GM20431 (cell line): Measurements from ENCODE around the gene GMPR.
"Not testable (repeated sequence)": the region's sequence is repeated elsewhere in the genome, so short reads cannot be mapped to it uniquely, and the experiment has no call there.

ENCODE experiments used
- in situ Hi-C: fragments of 300-500 bp; cut with MseI, MboI; formaldehyde crosslinking; loops from one replicate; pipeline ENCODE4 v1.15.0; 2020; ENCODE audit warnings: low sequenced_read_pairs; ENCODE audit not compliant: unreplicated experiment

The GMPR gene

GRCh38 chr6:16224409-16224808, 14.0 kb upstream of the GMPR start:
- in situ Hi-C loops: no loop called here

GRCh38 chr6:16225062-16225731, 13.2 kb upstream of the GMPR start:
- in situ Hi-C loops: not testable (repeated sequence)

GRCh38 chr6:16226117-16227047, 12.0 kb upstream of the GMPR start:
- in situ Hi-C loops: not testable (repeated sequence)

DNA sequence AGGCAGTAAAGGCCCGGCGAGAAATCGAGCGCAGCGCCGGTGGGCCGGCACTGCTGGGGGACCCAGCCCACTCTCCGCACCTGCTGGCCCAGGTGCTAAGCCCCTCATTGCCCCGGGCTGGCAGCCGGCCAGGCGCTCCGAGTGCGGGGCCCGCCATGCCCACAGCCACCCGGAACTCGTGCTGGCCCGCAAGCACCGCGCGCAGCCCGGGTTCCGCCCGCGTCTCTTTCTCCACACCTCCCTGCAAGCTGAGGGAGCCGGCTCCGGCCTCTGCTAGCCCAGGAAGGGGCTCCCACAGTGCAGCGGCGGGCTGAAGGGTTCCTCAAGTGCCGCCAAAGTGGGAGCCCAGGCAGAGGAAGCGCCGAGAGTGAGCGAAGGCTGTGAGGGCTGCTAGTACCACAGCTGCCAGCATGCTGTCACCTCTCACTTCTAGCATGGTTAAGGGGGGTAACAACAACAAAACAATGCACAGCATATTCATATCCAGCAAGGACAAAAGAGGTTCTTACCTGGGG, 11.3 kb upstream of the GMPR start:
- in situ Hi-C loops: no loop called here

- in situ Hi-C loops: no loop called here
These were observed 10.8 kb upstream of the GMPR start for GRCh38 chr6:16227605-16228004.

DNA sequence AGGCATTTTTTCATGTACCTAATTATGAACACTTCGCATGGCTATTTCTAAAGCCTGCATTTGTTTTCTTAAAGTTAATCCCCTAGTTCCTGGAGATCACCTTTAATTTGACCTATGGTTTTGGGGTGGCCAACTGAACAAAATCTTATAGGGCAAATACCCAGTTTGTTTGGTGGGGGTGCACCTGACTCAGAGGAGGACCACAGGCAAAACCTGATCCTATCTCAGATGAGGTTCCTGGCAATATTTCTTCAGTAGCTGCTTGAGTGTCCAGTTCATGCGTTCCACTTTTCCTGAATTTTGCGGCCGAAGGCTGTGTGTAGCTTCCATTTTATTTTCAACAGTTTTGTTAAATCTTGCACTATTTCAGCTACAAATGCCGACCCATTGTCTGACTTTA, 10.3 kb upstream of the GMPR start:
- in situ Hi-C loops: no loop called here

GRCh38 chr6:16228709-16229665, 9.4 kb upstream of the GMPR start:
- in situ Hi-C loops: no loop called here

- in situ Hi-C loops: no loop called here
These were observed 8.7 kb upstream of the GMPR start for GRCh38 chr6:16229700-16230099.

- in situ Hi-C loops: no loop called here
These were observed 7.4 kb upstream of the GMPR start for GRCh38 chr6:16230953-16231352.

DNA sequence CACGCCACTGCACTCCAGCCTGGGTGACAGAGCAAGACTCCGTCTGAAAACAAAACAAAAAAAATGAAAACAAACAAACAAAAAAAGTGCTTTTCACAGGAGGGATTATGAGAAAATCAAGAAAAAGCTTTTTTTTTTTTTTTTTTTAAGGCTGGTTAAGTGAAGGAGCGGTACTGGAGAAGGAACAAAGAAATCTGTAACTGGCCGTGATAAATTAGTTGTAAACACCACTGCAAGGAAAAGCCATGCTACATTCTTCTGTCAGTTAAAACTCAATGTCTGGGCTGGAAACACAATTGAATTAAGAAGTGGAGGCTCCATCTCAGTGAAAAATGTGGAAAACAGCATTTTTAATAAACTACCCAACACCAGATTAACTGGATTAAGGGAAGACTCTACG, 6.3 kb upstream of the GMPR start:
- in situ Hi-C loops: no loop called here

DNA sequence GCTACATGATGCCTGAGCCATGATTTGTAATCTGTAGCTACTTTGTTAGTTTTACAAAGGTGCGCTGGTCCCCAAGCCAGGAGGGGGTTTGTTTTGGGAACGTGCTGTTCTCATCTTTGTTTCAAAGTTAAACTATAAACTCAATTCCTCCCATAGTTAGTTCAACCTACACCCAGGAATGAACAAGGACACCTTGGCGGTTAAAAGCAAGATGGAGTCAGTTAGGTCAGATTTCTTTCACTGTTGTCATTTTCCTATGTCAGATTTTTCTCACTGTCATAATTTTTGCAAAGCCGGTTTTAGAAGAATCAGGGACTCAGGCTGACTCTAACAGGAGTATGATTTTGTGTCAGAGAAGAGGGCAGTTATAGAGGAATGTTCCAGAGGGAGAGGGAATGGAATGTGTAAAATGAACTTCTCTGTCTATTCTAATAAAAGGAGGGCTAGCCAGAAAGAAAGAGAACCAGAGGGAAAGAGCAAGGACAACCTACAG, 2.3 kb upstream of the GMPR start:
- in situ Hi-C loops: no loop called here

DNA sequence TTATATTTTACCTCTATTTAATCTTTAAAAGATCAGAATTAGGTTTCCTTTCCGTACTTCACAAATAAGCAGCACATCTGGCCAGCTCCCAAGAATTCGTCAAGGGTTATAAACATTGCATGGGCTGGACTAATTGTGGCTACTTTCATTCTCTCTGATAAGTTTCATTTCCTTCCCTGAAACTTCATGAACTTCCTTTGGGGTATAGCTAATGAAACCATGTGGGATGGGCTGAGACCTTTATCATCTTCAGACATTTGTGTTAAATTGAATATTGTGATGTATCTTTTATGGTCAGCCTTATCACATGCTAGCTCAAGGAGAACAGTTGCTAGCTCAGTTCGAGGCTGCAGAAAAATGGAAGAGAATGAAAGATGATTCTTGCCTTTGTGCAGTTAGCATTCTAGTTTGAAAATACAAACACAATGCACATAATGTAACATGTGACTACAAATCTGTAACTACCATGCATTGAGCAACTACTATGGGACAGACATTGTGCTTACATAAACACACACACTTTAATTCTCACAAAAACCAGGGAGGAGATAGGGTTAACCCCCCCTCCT, 1.7 kb upstream of the GMPR start:
- in situ Hi-C loops: no loop called here

- in situ Hi-C loops: no loop called here
These were observed 1.1 kb upstream of the GMPR start for GRCh38 chr6:16237242-16237641.

DNA sequence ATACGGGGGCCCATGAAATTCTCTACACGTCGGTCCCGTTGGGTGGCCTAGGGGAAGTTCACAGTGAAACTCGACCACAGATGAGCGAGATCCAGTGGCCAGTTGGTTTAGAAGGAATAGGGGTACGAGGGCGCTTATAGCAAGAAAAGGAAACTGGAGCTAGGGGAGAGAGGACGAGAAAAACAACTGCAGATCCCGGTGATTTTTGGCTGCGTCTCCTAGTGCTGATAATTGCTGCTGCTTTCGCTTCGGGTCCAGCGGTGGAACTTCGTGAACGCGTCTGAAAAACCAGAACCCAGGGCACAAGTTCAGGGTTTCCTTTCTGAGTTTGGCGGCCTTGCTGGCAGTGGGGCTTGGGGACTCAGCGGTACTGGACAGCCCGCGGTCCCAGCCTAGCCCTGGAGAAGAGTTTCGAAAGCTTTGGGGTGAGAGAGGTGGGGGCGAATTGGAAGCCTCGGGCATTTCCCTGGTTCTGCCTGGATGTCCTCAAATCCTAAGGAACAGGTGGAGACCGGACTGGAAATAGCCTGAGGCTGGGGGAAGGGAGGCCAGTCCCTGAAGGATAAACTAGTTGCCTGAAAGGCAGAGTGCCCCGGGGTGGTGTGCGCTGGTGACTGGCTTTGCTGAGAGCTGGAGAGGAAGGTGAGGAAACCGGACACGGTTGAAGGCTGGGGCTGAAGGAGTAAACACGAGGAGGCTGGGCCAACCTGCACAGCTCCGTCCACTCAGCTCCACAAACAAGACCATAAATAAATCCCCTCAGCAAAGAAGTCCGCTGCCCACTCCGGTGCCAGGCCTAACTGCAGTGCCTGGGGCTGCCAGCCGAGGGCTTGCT, 793 bp downstream of the GMPR start:
- in situ Hi-C loops: no loop called here

- in situ Hi-C loops: no loop called here
These were observed 1.4 kb downstream of the GMPR start for GRCh38 chr6:16239798-16240123.

DNA sequence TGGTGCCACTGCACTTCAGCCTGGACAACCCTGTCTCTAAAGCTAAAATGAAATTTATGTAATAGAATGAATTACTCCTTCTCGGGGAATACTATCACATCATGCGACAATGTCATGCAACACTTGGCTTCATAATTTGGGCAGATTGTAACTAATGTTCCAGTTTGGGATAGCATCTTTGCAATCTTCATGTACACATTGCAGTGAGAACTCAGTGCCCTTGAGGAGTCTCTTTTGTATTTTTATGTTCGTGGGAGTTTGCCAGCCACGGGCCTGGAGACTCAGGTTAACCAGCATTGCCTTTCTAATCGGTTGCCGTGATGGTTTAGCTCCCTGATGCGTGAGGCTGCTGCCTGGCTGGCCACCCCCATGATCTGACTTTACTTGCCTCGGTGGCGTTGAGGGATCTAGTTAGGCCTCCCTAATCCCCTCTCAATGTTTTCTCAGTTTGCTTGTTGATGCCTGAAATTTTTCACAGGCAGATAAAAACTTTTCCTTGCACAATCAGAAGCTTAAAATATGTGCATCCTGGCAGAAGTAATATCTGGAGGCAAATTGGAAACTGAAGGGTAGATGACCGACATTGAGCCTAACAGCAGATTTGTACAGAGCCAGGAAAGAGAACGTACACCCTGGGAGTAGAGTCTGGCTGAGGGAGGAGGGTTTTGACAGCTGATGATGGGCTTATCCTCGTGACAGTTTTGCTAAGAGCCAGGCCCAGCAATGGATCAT, 2.4 kb downstream of the GMPR start:
- in situ Hi-C loops: no loop called here

DNA sequence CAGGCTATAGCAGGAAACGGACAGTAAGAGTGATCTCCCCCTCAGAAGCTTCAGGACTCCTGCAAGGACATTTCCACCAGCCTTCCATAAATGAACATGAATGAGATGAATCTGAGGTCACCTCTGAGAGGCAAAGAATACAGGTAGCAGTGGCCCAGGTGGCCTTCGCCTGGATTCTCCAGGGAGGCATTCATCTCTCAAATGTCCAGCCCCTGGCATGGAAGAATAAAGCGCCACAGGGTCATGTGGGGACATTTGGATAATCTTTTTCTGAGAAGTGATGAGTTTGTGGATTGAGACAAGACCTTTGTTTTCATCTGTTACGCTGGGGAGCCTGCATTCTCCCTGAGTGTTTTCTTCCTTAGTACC, 2.9 kb downstream of the GMPR start:
- in situ Hi-C loops: no loop called here

DNA sequence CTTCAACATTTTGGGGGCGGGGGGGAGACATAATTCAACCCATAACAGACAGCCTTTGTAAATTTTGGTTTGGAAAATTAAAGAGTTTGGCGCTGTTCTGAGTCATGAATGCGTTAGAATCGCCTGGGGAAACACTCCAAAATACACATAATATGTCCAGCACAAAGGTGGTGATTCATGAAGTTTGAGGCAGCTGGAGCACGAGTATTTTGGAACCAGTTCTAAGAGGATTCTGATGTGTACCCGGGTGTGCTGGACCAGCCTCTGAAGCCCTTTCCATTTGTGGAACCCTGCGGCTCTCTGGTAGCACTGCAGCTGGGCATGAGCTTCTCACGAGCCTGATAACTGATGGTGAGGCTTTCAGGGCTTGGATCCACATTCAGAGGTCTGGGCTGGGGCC, 4.7 kb downstream of the GMPR start:
- in situ Hi-C loops: no loop called here
